NOMO-1 (cell line): ENCODE measurements around the gene CST9.
"Not testable (repeated sequence)": the region's sequence is repeated elsewhere in the genome, so short reads cannot be mapped to it uniquely, and the experiment has no call there.

Source experiments
- DNase-seq, 2 experiments: peaks; one replicate each; lab custom pipeline; 2025; ENCODE audit not compliant: unreplicated experiment in 2 of 2; lab: John Stamatoyannopoulos, UW

CST9 gene

GRCh38 chr20:23624324-23624691 is 18.6 kb upstream of the CST9 start:
- DNase-seq = no peak

- DNase-seq = no peak
Measured at GRCh38 chr20:23623666-23624323, 18.1 kb upstream of the CST9 start.

DNA sequence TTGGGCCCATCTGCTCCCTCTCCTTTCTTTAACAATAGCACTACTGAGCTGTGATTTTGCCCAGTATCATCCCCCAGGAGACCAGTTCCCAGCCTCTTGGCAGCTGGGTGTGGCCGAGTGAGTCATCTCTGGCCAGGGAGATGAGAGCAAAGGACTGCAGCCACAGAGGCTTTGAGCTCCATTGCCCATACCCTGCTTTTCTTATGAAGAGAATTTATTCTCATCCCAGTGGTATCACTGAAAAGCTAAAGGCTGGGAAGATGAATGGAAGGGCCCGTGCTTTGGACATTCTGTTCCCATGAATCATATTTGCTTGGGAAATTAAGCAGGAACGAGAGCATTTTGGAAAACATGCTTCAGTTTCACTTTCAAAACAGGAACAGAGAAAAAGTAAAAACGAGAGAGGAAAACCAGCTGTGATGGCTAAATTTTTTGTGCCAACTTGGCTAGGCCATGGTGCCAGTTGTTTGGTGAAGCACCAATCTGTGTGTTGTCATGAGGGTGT is 17.2 kb upstream of the CST9 start:
- peak; percentile 13 to 57 for DNase-seq

DNA sequence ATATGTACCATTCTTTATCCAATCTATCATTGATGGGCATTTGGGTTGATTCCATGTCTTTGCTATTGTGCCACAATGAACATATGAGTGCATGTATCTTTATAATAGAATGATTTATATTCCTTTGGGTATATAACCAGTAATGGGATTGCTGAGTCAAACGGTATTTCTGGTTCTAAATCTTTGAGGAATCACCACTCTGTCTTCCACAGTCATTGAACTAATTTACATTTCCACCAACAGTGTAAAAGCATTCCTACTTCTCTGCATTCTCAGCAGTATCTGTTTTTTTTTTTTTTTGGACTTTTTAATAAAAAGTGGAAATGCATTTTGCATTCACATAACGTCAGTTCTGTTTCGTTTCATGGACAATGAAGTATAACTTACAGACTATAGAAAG is 16.7 kb upstream of the CST9 start:
- DNase-seq = not testable (repeated sequence)

GRCh38 chr20:23620670-23621386 is 15.1 kb upstream of the CST9 start:
- DNase-seq = not testable (repeated sequence)

DNA sequence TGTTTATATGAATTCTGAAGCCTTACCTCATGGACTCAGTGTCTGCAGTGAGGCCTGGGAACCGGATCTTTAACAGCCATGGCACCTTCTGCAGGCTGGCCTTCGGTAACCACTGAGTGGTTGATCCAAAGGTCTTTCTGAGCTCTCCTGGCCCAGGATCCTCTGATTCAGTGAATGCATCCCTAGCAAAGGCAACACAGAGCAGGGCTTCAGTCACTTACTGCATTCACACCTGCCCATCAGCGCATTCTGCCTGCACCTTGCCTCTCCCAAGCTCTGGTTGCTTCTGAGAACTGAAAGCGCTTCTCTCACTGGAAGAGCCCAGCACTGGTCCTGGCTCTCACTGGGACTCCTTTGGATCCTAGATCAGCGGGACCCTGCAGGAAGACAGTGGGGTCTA is 8.4 kb upstream of the CST9 start:
- DNase-seq = no peak

DNA sequence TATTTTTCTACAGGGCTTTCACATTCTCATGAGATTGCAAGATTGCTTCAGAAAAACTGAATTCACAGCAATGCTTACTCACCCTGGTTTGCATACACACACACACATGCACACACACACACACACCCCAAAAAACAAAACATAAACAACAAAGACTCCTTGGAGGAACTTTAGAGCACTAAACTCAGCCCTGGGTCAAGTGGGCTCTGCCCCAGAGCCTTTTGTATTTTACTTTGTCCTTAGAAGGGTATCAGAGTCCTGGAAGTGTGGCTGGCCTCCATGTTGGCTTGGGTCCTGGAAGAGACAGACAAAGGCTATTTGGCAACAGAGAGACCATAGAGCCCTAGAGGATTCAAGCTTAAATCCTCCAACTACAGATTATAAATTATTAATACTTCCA is 8.0 kb upstream of the CST9 start:
- DNase-seq = no peak

- DNase-seq = no peak
Measured at GRCh38 chr20:23612396-23612795, 6.7 kb upstream of the CST9 start.

- DNase-seq = no peak
Measured at GRCh38 chr20:23609486-23610109, 3.9 kb upstream of the CST9 start.

DNA sequence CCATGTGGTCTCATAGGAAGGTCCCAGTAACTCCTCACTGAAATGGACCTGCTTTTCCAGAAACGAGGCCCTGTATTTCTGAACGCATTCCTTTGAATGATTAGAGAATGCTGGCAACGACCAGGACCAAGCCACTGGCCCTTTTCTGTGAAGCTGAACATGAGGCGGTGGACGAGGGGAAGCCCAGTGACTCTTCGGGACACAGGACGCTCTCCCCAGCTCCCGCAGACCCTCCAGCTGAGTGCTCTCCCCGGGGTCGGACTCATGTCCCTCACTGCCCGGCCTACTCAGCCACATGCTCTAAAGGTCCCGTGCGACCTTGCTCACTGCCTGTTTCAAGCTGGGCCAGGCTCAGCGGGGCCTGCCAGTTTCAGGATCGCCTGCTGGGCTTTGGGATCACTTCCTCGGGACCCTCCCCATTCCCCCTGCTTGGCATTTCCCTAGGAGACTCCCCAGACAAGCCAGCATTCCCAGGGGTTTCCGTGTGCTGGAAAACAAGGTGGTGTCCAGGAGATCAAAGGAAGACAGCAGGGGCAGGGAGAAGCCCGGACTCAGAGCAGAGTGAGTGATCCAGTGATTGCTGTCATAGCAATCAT is 2.6 kb upstream of the CST9 start:
- DNase-seq = no peak

DNA sequence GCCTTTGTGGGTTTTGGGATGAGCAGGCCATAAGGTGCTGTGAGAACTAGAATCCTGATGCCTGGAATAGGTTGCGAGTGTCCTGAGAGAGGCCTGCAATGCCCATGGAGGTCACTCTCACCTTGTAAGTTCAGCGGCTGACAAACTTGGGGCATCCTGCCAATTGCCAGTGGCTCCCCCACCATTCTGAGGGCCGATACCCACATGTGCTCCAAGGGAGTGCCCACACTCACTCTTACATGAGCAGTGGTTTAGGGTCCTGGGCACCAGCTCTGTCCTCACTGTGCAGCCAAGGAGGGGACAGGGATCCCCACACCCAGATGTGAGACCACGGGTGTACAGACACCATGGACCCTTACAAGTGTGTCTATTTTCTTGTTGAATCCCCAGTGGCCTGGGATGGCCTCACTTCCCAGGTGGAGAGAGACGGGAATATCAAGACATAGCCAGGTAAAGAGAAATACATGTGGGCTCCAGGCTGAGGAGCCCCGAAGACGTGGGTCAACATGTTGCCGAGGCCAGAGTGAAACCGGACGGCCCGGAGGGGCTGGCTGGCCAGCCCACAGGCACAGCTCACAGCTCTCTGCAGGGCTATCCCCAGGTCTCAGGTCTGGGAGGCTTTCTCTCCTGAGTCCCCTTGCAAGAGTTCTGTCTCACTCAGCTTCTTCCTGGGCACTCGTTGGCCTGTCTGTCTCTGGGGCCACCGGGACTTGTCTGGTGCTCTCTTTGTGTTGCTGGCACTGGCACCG is 2.0 kb upstream of the CST9 start:
- DNase-seq = no peak

DNA sequence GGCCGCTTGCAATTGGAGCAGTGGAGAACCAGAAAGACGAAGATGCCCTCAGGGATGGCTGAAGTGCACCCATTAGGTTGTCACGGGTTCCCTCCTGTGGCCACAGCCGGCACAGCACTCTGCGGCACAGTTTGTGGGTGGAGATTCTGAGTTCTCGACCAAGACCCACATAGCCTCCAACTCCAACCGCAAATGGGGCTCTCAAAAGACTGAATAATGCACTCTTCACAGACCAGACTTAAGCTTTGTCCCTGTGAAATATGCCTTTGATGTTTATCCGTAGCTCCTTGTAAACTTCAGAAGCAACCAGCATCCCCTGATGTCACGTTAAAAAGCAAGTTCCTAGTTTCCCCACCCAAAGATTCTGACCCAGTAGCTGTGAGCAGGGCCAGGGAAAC is 934 bp upstream of the CST9 start:
- peak; percentile 29 to 66 for DNase-seq

DNA sequence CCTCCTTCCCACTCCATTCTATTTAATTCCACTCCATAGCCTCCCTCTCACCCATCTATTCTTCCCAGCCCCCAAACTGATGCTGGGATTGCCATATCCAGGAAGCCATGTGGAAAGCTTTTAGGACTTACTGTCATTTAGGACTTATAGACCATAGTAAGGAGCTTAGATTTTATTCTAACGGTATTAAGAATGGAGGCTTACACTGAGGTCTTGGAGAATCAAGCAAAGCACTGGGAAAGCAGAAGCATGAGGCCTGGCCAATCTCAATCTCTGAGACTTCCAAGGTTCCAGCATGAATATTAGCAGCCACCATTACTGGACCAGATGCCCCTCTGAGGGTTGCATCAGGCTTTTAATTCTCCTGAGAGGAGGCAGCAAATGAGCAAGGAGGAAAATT is 1.4 kb downstream of the CST9 start:
- no peak for DNase-seq

- DNase-seq = no peak
Measured at GRCh38 chr20:23603321-23603720, 2.4 kb downstream of the CST9 start.

DNA sequence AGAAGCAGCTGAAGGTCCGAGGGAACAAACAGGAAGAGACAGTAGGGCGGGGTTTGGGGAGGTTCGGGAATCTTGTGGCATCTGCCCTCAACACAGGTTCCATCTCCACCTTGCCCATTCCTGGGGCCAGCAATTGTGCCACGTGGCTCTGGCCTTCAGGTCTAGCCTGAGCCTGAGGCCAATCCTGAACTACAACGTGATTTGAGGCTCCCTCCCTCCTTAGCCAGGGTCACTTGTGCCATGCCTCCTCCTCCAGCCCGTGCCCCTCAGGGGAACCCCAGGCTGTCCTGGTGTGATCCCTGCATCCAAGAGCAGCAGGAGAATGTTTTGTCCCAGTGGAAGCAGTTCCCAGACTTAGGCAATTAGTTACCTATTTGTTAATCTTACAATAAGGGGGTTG is 3.0 kb downstream of the CST9 start:
- DNase-seq = no peak

- peak; percentile 81 to 87 for DNase-seq
Measured at GRCh38 chr20:23602241-23602640, 3.5 kb downstream of the CST9 start.

DNA sequence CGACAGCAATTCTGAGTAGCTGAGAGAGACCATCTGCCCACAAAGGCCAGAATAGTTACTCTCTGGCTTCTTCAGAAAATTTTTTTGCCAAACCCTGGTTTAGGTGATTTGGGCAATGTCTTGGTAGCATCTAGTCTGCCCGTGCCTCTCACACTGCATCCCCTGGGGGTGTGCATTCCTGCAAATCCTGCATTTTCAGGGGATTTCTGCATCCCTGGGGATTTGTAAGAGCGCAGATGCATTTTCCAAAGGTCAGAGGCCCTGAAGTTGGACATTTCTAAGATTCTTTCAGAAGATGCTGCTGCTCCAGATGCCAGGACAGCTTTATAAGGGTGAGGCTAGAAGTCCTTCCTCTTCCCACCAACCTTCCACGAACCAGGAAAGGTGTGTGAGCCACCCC is 4.0 kb downstream of the CST9 start:
- no peak for DNase-seq

DNA sequence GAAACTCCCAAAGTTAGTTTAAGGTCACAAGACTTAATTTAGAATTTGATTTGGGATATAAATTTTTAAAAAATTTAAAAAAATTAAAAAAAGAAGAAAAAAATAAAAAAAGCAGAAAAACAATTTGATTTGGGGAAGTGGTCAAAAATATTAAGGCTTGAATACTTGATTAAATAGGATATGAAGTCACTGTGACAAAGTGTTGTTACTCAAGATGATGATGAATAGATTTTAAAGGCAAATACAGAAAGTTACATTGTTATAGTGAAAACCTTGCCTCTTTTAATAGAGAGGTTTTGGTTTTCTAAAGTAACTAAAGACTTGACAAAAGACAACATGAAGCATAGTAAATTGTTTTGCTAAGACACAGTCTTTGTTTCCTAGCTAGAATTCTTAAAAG is 7.2 kb downstream of the CST9 start:
- DNase-seq = peak in 1 of 2 experiments; percentile 45

DNA sequence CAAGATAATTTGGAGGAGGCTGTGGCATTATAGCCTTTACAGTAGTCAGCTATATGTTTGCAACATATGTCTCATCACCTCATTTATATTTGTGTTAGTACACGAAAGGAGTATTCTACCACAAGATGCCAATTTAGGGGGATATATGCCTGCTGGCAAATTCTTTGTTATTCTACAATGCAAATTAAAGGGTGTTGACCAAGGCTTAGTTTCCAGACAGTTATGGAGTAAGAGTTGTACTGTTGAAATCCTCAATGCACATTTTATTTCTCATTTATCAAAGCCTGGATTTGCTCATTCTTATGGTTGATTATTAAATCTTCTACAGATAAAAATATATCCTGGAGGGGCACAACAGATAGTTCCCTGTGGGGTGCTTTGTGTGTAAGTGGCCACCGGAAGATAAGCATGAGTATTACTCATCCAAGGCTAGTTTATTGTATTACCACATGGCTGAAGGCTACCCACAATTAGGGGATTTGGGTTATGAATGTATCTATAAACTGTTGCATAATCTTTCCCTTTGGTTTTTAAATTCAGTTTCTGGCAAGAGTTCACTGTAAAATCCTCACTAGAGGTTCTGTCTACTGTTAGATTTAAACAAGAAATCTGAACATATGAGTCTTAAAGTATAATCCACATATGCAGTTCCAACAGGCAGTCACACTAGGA is 9.0 kb downstream of the CST9 start:
- peak; percentile 39 to 55 for DNase-seq

DNA sequence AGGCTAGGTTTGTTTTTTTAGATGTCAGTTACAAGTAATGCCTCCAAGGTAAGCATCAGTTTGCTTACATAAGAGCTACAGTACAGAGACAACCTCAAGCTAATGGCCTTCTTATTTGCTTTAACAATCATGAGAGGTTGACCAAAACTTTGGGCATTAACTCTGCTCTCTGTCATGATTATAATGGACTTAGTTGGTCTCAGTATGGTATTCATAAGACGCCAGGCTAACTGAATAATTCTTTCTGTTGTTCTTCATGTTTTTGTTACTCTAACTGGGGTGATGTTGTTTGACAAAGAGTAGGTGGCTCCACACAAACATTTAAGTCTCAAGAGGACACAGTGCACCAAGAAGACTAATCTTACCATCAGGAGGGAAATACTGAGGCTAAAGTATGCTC is 9.8 kb downstream of the CST9 start:
- no peak for DNase-seq
